Panc1 (cell line): Measurements from ENCODE around the gene RSPH4A. TPM values are rescaled to one million over a fixed set of nuclear protein-coding genes. Genes with fewer than 3 reads are reported as not detected.

Experiments used
- ATAC-seq: fragments of 200-7000 bp; cut with Tn5 transposase; 2 replicates; pipeline ENCODE4 v1.9.1; 2020; ENCODE audit warnings: mild to moderate bottlenecking, moderate library complexity
- BruUV-seq: library from RNA; stranded (reverse); fragments of 400-500 nt; replicated peaks from 2 replicates; lab custom pipeline; 2021; lab: Mats Ljungman, UMichigan
- CTCF ChIA-PET: fragments of 300-600 bp; sonication (Branson Sonifier 250); formaldehyde crosslinking; loops from one replicate; lab custom pipeline; 2022; ENCODE audit warnings: antibody characterized with exemption; lab: Charles Lee
- POLR2A ChIA-PET: fragments of 300-600 bp; sonication (Branson Sonifier 250); formaldehyde crosslinking; loops from one replicate; lab custom pipeline; 2022; ENCODE audit warnings: antibody characterized with exemption; lab: Charles Lee
- DNase-seq: peaks from one replicate; pipeline ENCODE4 v3.0.0-alpha.2; 2010; ENCODE audit warnings: low read depth, low spot score
- H3K27ac ChIP-seq: 2 replicates; pipeline ENCODE4 v1.5.1; 2011; ENCODE audit warnings: mild to moderate bottlenecking, low read length, inconsistent platforms
- H3K27me3 ChIP-seq: fragments of 200-500 bp; sonication (Bioruptor generic); 2 replicates; pipeline ENCODE4 v1.6.0; 2014; ENCODE audit warnings: low read length, inconsistent platforms; ENCODE audit not compliant: control insufficient read depth, insufficient read depth
- H3K36me3 ChIP-seq: fragments of 200-500 bp; sonication (Bioruptor generic); 2 replicates; pipeline ENCODE4 v1.5.1; 2014; ENCODE audit warnings: inconsistent platforms, mild to moderate bottlenecking, low read length, moderate library complexity; ENCODE audit not compliant: control insufficient read depth, insufficient read depth
- H3K4me1 ChIP-seq: 2 replicates; pipeline ENCODE4 v1.5.1; 2011; ENCODE audit warnings: inconsistent platforms, mild to moderate bottlenecking, low read length, moderate library complexity; ENCODE audit not compliant: control insufficient read depth, insufficient read depth
- H3K4me3 ChIP-seq, 2 experiments: 2 replicates each; pipeline ENCODE4 v1.5.1; 2011 to 2012; ENCODE audit warnings: low read depth in 2 of 2, low read length in 2 of 2, mild to moderate bottlenecking in 2 of 2, inconsistent platforms in 1 of 2, moderate library complexity in 1 of 2
- H3K9me3 ChIP-seq: fragments of 200-500 bp; sonication (Bioruptor generic); 2 replicates; pipeline ENCODE4 v1.5.1; 2014; ENCODE audit warnings: low read depth, mild to moderate bottlenecking, inconsistent platforms, low read length, moderate library complexity; ENCODE audit not compliant: control insufficient read depth, insufficient read depth
- POLR2AphosphoS5 ChIP-seq: IDR thresholded peaks from 2 replicates; pipeline ENCODE4 v1.6.1; 2012; ENCODE audit warnings: mild to moderate bottlenecking, low read depth, low read length, moderate library complexity
- SIN3A ChIP-seq: IDR thresholded peaks from 2 replicates; pipeline ENCODE4 v1.6.1; 2012; ENCODE audit warnings: low read depth, mild to moderate bottlenecking, low read length, moderate library complexity, borderline replicate concordance; ENCODE audit not compliant: insufficient read depth
- TCF7L2 ChIP-seq: IDR thresholded peaks from 2 replicates; pipeline ENCODE4 v1.6.1; 2011; ENCODE audit warnings: mild to moderate bottlenecking, low read depth, low read length, inconsistent platforms
- in situ Hi-C: cut with HindIII; loops from 2 replicates; pipeline ENCODE4 v1.10.0; 2016; ENCODE audit warnings: low sequenced_read_pairs, low pct_unique_long_range_greater_than_20kb
- intact Hi-C: fragments of 100-400 bp; cut with micrococcal nuclease; formaldehyde crosslinking; loops from one replicate; pipeline ENCODE4 v1.10.0; 2022; ENCODE audit not compliant: unreplicated experiment
- total RNA-seq: library from RNA; stranded (reverse); gene quantifications from one replicate; pipeline ENCODE4 v1.2.1, GENCODE V29; 2021; ENCODE audit not compliant: unreplicated experiment
- TF ChIP-seq, protein P1 (sequence below), 2 experiments: IDR thresholded peaks; 2 replicates each; pipeline ENCODE4 v1.6.1; 2011 to 2012; ENCODE audit warnings: low read depth in 2 of 2, control low read depth in 1 of 2, low read length in 1 of 2, mild to moderate bottlenecking in 1 of 2, moderate library complexity in 1 of 2; ENCODE audit not compliant: insufficient read depth in 1 of 2
- TF ChIP-seq, protein P2 (sequence below): fragments of 450-650 bp; IDR thresholded peaks from 2 replicates; pipeline ENCODE4 v1.5.1; 2017; ENCODE audit warnings: mild to moderate bottlenecking

RSPH4A gene
- total RNA-seq, 1 experiment from 2014 or later = 0.44 TPM

DNA sequence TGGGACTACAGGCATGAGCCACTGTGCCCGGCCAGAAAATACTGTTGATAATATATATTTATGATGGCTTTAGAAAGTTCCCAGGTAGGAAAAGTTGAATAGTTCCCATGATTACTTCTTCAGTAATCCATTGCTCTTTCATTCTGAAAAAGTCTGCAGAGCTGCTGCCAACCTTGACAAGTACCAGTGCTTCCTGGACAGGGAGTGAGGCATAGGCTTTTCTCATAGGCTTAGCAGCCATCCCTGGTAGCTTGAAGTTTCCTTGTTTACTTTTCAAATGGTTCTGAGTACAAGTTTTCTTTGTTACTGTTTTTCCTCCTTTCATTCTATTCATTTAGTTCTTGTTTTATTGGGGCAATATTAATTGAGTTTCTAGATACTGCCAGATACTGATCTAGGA lies 37.1 kb upstream of the RSPH4A start:
- ChIA-PET POLR2A (no interaction called here), CTCF (interaction anchor here (1.0 kb wide), 1 partner anchor 134 kb away, joined by 3 read pairs; no protein-coding TSS in a partner anchor)
- in situ Hi-C loops (no loop called here), intact Hi-C loops (no loop called here)
- no peaks in the 10 kb centered on the region for H3K9me3 ChIP-seq
- TF ChIP-seq POLR2AphosphoS5 (no peak), TCF7L2 (no peak), SIN3A (no peak)
- TF ChIP-seq, protein P1, sequence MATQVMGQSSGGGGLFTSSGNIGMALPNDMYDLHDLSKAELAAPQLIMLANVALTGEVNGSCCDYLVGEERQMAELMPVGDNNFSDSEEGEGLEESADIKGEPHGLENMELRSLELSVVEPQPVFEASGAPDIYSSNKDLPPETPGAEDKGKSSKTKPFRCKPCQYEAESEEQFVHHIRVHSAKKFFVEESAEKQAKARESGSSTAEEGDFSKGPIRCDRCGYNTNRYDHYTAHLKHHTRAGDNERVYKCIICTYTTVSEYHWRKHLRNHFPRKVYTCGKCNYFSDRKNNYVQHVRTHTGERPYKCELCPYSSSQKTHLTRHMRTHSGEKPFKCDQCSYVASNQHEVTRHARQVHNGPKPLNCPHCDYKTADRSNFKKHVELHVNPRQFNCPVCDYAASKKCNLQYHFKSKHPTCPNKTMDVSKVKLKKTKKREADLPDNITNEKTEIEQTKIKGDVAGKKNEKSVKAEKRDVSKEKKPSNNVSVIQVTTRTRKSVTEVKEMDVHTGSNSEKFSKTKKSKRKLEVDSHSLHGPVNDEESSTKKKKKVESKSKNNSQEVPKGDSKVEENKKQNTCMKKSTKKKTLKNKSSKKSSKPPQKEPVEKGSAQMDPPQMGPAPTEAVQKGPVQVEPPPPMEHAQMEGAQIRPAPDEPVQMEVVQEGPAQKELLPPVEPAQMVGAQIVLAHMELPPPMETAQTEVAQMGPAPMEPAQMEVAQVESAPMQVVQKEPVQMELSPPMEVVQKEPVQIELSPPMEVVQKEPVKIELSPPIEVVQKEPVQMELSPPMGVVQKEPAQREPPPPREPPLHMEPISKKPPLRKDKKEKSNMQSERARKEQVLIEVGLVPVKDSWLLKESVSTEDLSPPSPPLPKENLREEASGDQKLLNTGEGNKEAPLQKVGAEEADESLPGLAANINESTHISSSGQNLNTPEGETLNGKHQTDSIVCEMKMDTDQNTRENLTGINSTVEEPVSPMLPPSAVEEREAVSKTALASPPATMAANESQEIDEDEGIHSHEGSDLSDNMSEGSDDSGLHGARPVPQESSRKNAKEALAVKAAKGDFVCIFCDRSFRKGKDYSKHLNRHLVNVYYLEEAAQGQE (IDR thresholded peaks at IDR 0.05; ENCODE audit: insufficient read depth in 1 of 2, low read depth in 2 of 2, low read length in 1 of 2) = no peak
- TF ChIP-seq, protein P2, sequence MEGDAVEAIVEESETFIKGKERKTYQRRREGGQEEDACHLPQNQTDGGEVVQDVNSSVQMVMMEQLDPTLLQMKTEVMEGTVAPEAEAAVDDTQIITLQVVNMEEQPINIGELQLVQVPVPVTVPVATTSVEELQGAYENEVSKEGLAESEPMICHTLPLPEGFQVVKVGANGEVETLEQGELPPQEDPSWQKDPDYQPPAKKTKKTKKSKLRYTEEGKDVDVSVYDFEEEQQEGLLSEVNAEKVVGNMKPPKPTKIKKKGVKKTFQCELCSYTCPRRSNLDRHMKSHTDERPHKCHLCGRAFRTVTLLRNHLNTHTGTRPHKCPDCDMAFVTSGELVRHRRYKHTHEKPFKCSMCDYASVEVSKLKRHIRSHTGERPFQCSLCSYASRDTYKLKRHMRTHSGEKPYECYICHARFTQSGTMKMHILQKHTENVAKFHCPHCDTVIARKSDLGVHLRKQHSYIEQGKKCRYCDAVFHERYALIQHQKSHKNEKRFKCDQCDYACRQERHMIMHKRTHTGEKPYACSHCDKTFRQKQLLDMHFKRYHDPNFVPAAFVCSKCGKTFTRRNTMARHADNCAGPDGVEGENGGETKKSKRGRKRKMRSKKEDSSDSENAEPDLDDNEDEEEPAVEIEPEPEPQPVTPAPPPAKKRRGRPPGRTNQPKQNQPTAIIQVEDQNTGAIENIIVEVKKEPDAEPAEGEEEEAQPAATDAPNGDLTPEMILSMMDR = no peak
- no peaks in the 10 kb centered on the region for H3K4me1 ChIP-seq
- no peak overlapping the region for H3K4me3 ChIP-seq
- no peak for ATAC-seq
- peaks cover 34% of the 10 kb centered on the region for H3K36me3 ChIP-seq
- no peaks in the 10 kb centered on the region for H3K27me3 ChIP-seq
- no TSS peak for BruUV-seq
- H3K27ac ChIP-seq = no peak overlapping the region
- no peak for DNase-seq

DNA sequence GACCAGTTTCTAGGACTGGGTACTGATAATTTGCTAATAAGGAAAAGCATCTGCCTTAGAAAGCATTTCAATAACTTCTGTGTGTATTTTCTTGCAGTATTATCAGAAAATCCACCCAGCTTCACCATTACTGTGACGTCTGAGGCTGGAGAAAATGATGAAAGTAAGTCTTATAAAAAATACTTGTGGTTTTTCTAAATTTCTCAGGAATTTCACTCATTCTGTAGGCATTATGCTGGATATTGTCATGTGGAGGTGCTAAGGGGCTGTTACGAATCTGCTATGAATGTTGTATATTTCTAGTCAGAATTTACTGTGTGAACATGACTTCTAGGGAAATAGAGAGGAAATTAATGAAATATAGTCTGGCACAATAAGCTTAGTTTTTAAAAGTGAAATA lies 36.1 kb upstream of the RSPH4A start:
- ATAC-seq = no peak
- in situ Hi-C loops = no loop called here
- no peak for DNase-seq
- Histone ChIP-seq H3K27me3 (no peaks in the 10 kb centered on the region), H3K27ac (no peak overlapping the region), H3K9me3 (no peaks in the 10 kb centered on the region), H3K4me3 (no peak overlapping the region), H3K4me1 (no peaks in the 10 kb centered on the region), H3K36me3 (peaks cover 43% of the 10 kb centered on the region)
- ChIA-PET POLR2A (no interaction called here), CTCF (interaction anchor here (0.5 to 1.0 kb wide), 2 partner anchors 130 to 136 kb away, joined by 3 to 4 read pairs; no protein-coding TSS in a partner anchor)
- no peak for TF ChIP-seq POLR2AphosphoS5
- TF ChIP-seq TCF7L2 = no peak
- TF ChIP-seq, protein P1 (IDR thresholded peaks at IDR 0.05; ENCODE audit: insufficient read depth in 1 of 2, low read depth in 2 of 2, low read length in 1 of 2) = no peak
- TF ChIP-seq SIN3A = no peak
- TF ChIP-seq, protein P2 = no peak
- no TSS peak for BruUV-seq
- intact Hi-C loops = no loop called here
